ENCODE data around the gene CNPY2. TPM values are rescaled to one million over a fixed set of nuclear protein-coding genes. Genes with fewer than 3 reads are reported as not detected.

The CNPY2 gene
- polyA plus RNA-seq (2011; rRNA removed), result 179 and 239 TPM in 2 replicates
- 31.8 and 44.2 TPM in 2 replicates for polyA minus RNA-seq (2011; rRNA and poly(A)+ RNA removed)

DNA sequence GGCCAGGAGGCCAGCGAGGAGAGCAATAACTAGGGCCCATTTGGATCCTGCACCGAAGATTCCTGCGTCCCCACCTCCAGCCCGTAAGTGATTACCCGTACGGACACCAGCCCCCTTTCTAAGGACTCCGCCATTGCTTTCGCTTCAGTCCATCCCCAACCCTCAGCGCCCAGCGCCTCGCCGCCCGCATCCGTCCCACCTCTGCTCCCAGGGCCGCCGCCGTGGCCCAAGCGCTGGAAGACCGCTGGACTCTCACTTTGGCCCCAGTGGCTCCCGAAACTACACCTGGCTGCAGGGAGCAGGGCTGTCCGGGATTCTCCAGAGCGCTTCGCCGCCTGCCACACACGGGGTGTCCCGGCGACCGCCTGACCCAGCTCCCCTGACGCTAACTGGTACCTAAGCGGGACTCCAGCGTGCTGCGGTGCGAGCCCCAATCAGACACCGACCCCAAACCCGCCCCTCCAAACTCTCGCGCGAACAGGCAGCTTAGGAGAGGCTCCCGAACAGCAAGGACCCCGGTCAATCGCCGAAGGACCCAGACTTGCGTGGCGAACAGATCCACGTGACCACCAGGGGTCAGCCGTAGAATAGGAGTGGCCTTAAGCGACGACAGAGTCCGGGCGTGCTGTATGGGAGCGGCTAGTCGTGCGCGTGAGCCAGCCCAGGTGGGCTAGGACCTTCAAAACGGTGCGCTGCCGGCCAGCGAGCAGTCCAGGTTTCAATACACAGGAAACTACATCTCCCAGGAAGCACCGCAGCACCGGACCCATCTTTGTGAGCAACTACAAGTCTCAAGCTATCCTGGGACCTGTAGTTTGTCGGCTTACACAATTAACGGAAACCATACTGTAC, at the start of gene CNPY2:
Gene CNPY2 (minus strand): TSS at position 367 of the 852 bp plus-strand sequence. CDS start 771 bp downstream, outside the sequence.
- ChIA-PET POLR2A (interaction anchor here (0.6 to 1.2 kb wide), 4 partner anchors 18 to 158 kb away, joined by 4 to 8 read pairs (median 6); partner anchors contain the start of genes MYL6, PAN2 and RNF41), CTCF (interaction anchor here (0.6 to 1.7 kb wide), 10 partner anchors 9 to 197 kb away, joined by 3 to 5 read pairs (median 4); partner anchors contain the start of gene ZC3H10)
- DNase-seq (ENCODE audit: low read depth), result peak; percentile 84
- no peak for TF ChIP-seq CTCF (IDR thresholded peaks at IDR 0.05; ENCODE audit: insufficient read depth, low read depth, low read length)
- H3K36me3 ChIP-seq (ENCODE audit: control insufficient read depth, insufficient read depth, low read length), result peaks cover 7% of the 10 kb centered on the region
- H3K4me3 ChIP-seq (ENCODE audit: low read depth, low read length), result peak within 1 kb of the TSS; percentile 75
- no peaks in the 10 kb centered on the region for H3K27me3 ChIP-seq (ENCODE audit: control insufficient read depth, insufficient read depth, low read length)

- no peak for TF ChIP-seq CTCF (IDR thresholded peaks at IDR 0.05; ENCODE audit: insufficient read depth, low read depth, low read length)
- ChIA-PET CTCF (interaction anchor here (1.0 to 4.1 kb wide), 4 partner anchors 9 to 121 kb away, joined by 3 to 22 read pairs (median 4); partner anchors contain the start of gene PAN2), POLR2A (no interaction called here)
- no peak within 1 kb of the TSS for H3K4me3 ChIP-seq (ENCODE audit: low read depth, low read length)
- DNase-seq (ENCODE audit: low read depth), result no peak
- H3K36me3 ChIP-seq (ENCODE audit: control insufficient read depth, insufficient read depth, low read length), result no peaks in the 10 kb centered on the region
- no peaks in the 10 kb centered on the region for H3K27me3 ChIP-seq (ENCODE audit: control insufficient read depth, insufficient read depth, low read length)
Measured at GRCh38 chr12:56362130-56363059, 46.6 kb upstream of the CNPY2 start, which contains the start of gene APOF. TSS of gene APOF (minus strand) at chr12:56362857. CDS start at chr12:56362745, 112 bp downstream.

DNA sequence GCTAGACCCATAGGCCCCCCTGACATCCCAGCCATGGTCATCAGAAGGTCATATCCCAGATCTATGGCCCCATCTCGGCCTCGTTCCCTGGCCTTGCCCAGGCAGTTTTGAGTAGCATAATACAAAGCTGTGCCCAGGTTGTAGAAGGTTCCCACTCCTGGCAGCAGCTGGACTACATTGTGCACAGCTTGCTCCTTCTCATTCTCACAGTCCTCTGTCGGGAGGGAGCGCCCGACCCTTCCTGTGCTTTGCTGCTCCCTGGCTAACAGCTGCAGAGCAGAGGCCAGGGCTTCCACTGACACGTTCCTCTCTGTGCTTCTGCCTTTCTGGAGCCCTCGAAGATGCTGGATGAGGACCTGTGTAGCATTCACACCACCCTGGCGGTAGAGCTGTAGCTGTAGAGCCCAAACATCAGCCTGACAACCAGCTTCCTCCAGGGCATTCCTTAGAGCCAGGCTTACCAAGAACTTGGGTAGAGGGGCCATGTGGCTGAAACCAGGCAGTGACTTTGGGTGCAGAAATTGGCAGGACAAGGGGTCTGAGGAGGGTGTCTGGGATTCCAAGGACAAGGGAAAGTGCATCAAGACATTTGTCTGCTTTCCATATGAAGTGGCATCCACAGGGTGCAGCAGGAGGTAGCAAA, 45.8 kb upstream of the CNPY2 start:
- DNase-seq (ENCODE audit: low read depth), result no peak
- POLR2A ChIA-PET, result no interaction called here
- no peak overlapping the region for H3K4me3 ChIP-seq (ENCODE audit: low read depth, low read length)
- TF ChIP-seq CTCF (IDR thresholded peaks at IDR 0.05; ENCODE audit: insufficient read depth, low read depth, low read length), result no peak
- CTCF ChIA-PET, result interaction anchor here (1.0 to 4.1 kb wide), 3 partner anchors 8 to 122 kb away, joined by 3 to 22 read pairs (median 4); no protein-coding TSS in a partner anchor
- H3K36me3 ChIP-seq (ENCODE audit: control insufficient read depth, insufficient read depth, low read length), result no peaks in the 10 kb centered on the region; the same call in 1 of the 2 replicates
- no peaks in the 10 kb centered on the region for H3K27me3 ChIP-seq (ENCODE audit: control insufficient read depth, insufficient read depth, low read length)

DNA sequence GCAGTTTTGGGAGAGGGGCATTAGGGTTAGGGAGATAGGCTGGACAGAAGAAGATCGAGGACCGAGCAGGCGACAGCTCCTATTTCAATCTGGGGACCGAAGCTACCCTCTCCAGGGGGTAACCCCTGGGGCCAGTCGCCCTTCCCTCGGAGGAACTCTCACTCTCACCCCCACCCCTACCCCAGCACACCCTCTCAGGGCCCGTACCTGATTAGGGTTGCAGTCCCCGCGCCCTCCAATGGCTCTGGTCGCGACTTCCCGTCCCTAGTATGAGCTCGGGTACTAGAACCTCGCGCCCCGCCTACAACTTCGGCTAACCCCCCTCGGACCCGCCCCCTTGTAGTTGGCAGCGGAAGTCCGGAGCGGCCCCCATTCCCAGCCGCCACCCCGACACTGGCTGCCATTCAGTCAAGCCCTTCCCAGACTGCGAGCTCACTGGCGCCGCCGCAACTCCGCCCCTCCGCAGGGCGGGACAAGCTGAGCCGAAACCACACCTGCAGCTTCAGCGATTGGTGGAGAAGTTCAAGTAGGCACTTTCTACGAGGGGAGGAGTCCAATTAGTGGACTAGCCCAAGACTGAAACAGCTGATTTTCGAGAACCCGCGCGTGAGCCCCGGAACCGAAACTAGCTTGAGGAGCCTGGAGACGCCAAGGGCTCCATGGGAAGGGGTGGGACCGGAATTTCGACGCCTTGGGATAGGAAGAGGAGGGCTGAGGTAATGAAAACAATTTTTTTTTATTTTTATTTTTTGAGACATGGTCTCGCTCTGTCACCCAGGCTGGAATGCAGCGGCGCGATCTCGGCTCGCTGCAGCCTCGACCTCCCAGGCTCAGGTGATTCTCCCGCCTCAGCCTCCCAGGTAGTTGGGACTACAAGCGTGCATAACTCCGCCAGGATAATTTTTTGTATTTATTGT, 44.3 kb upstream of the CNPY2 start, which contains the start of gene STAT2:
Gene STAT2 (minus strand): TSS at position 257 of the 917 bp plus-strand sequence. CDS start 3,536 bp downstream, outside the sequence.
- H3K4me3 ChIP-seq (ENCODE audit: low read depth, low read length), result peak within 1 kb of the TSS; percentile 67
- POLR2A ChIA-PET, result interaction anchor here (0.5 to 1.0 kb wide), 5 partner anchors 11 to 237 kb away, joined by 3 to 9 read pairs (median 3); no protein-coding TSS in a partner anchor

More for the DNA sequence above, 44.3 kb upstream of the CNPY2 start, which contains the start of gene STAT2:
- H3K36me3 ChIP-seq (ENCODE audit: control insufficient read depth, insufficient read depth, low read length), result peaks cover 11% of the 10 kb centered on the region
- no peaks in the 10 kb centered on the region for H3K27me3 ChIP-seq (ENCODE audit: control insufficient read depth, insufficient read depth, low read length)
- no peak for TF ChIP-seq CTCF (IDR thresholded peaks at IDR 0.05; ENCODE audit: insufficient read depth, low read depth, low read length)
- peak; percentile 100 for DNase-seq (ENCODE audit: low read depth)
- CTCF ChIA-PET, result interaction anchor here (0.7 to 4.1 kb wide), 6 partner anchors 9 to 168 kb away, joined by 3 to 22 read pairs (median 6); partner anchors contain the start of gene PAN2

All from BJ (cell line).